Panc1 (cell line): ENCODE measurements around the gene CORO1C. TPM values are rescaled to one million over a fixed set of nuclear protein-coding genes. Genes with fewer than 3 reads are reported as not detected.
A peak's percentile ranks its signal among the peaks of the same experiment; 100 is the strongest.

ENCODE experiments used
- ATAC-seq: fragments of 200-7000 bp; cut with Tn5 transposase; 2 replicates; pipeline ENCODE4 v1.9.1; 2020; ENCODE audit warnings: mild to moderate bottlenecking, moderate library complexity
- BruUV-seq: library from RNA; stranded (reverse); fragments of 400-500 nt; replicated peaks from 2 replicates; lab custom pipeline; 2021; lab: Mats Ljungman, UMichigan
- CTCF ChIA-PET: fragments of 300-600 bp; sonication (Branson Sonifier 250); formaldehyde crosslinking; loops from one replicate; lab custom pipeline; 2022; ENCODE audit warnings: antibody characterized with exemption; lab: Charles Lee
- POLR2A ChIA-PET: fragments of 300-600 bp; sonication (Branson Sonifier 250); formaldehyde crosslinking; loops from one replicate; lab custom pipeline; 2022; ENCODE audit warnings: antibody characterized with exemption; lab: Charles Lee
- DNase-seq: peaks from one replicate; pipeline ENCODE4 v3.0.0-alpha.2; 2010; ENCODE audit warnings: low read depth, low spot score
- H3K27ac ChIP-seq: 2 replicates; pipeline ENCODE4 v1.5.1; 2011; ENCODE audit warnings: mild to moderate bottlenecking, low read length, inconsistent platforms
- H3K27me3 ChIP-seq: fragments of 200-500 bp; sonication (Bioruptor generic); 2 replicates; pipeline ENCODE4 v1.6.0; 2014; ENCODE audit warnings: low read length, inconsistent platforms; ENCODE audit not compliant: control insufficient read depth, insufficient read depth
- H3K36me3 ChIP-seq: fragments of 200-500 bp; sonication (Bioruptor generic); 2 replicates; pipeline ENCODE4 v1.5.1; 2014; ENCODE audit warnings: inconsistent platforms, mild to moderate bottlenecking, low read length, moderate library complexity; ENCODE audit not compliant: control insufficient read depth, insufficient read depth
- H3K4me1 ChIP-seq: 2 replicates; pipeline ENCODE4 v1.5.1; 2011; ENCODE audit warnings: inconsistent platforms, mild to moderate bottlenecking, low read length, moderate library complexity; ENCODE audit not compliant: control insufficient read depth, insufficient read depth
- H3K4me3 ChIP-seq, 2 experiments: 2 replicates each; pipeline ENCODE4 v1.5.1; 2011 to 2012; ENCODE audit warnings: low read depth in 2 of 2, low read length in 2 of 2, mild to moderate bottlenecking in 2 of 2, inconsistent platforms in 1 of 2, moderate library complexity in 1 of 2
- H3K9me3 ChIP-seq: fragments of 200-500 bp; sonication (Bioruptor generic); 2 replicates; pipeline ENCODE4 v1.5.1; 2014; ENCODE audit warnings: low read depth, mild to moderate bottlenecking, inconsistent platforms, low read length, moderate library complexity; ENCODE audit not compliant: control insufficient read depth, insufficient read depth
- POLR2AphosphoS5 ChIP-seq: IDR thresholded peaks from 2 replicates; pipeline ENCODE4 v1.6.1; 2012; ENCODE audit warnings: mild to moderate bottlenecking, low read depth, low read length, moderate library complexity
- REST ChIP-seq, 2 experiments: IDR thresholded peaks; 2 replicates each; pipeline ENCODE4 v1.6.1; 2011 to 2012; ENCODE audit warnings: low read depth in 2 of 2, control low read depth in 1 of 2, low read length in 1 of 2, mild to moderate bottlenecking in 1 of 2, moderate library complexity in 1 of 2; ENCODE audit not compliant: insufficient read depth in 1 of 2
- SIN3A ChIP-seq: IDR thresholded peaks from 2 replicates; pipeline ENCODE4 v1.6.1; 2012; ENCODE audit warnings: low read depth, mild to moderate bottlenecking, low read length, moderate library complexity, borderline replicate concordance; ENCODE audit not compliant: insufficient read depth
- TCF7L2 ChIP-seq: IDR thresholded peaks from 2 replicates; pipeline ENCODE4 v1.6.1; 2011; ENCODE audit warnings: mild to moderate bottlenecking, low read depth, low read length, inconsistent platforms
- in situ Hi-C: cut with HindIII; loops from 2 replicates; pipeline ENCODE4 v1.10.0; 2016; ENCODE audit warnings: low sequenced_read_pairs, low pct_unique_long_range_greater_than_20kb
- intact Hi-C: fragments of 100-400 bp; cut with micrococcal nuclease; formaldehyde crosslinking; loops from one replicate; pipeline ENCODE4 v1.10.0; 2022; ENCODE audit not compliant: unreplicated experiment
- total RNA-seq: library from RNA; stranded (reverse); gene quantifications from one replicate; pipeline ENCODE4 v1.2.1, GENCODE V29; 2021; ENCODE audit not compliant: unreplicated experiment
- TF ChIP-seq, protein P1 (sequence below): fragments of 450-650 bp; IDR thresholded peaks from 2 replicates; pipeline ENCODE4 v1.5.1; 2017; ENCODE audit warnings: mild to moderate bottlenecking

Gene CORO1C
- total RNA-seq, 1 experiment from 2014 or later: 165 TPM

GRCh38 chr12:108689314-108690190 lies 41.8 kb downstream of the CORO1C start:
- no TSS peak for BruUV-seq
- peaks cover 66% of the 10 kb centered on the region for H3K4me1 ChIP-seq
- in situ Hi-C loops (no loop called here), intact Hi-C loops (no loop called here)
- POLR2A ChIA-PET: no interaction called here
- no peaks in the 10 kb centered on the region for H3K27me3 ChIP-seq
- H3K9me3 ChIP-seq: no peaks in the 10 kb centered on the region
- CTCF ChIA-PET: no interaction called here
- peaks cover 3% of the 10 kb centered on the region; the same call in 1 of the 2 replicates for H3K36me3 ChIP-seq
- no peak overlapping the region for H3K4me3 ChIP-seq
- TF ChIP-seq, protein P1, sequence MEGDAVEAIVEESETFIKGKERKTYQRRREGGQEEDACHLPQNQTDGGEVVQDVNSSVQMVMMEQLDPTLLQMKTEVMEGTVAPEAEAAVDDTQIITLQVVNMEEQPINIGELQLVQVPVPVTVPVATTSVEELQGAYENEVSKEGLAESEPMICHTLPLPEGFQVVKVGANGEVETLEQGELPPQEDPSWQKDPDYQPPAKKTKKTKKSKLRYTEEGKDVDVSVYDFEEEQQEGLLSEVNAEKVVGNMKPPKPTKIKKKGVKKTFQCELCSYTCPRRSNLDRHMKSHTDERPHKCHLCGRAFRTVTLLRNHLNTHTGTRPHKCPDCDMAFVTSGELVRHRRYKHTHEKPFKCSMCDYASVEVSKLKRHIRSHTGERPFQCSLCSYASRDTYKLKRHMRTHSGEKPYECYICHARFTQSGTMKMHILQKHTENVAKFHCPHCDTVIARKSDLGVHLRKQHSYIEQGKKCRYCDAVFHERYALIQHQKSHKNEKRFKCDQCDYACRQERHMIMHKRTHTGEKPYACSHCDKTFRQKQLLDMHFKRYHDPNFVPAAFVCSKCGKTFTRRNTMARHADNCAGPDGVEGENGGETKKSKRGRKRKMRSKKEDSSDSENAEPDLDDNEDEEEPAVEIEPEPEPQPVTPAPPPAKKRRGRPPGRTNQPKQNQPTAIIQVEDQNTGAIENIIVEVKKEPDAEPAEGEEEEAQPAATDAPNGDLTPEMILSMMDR: no peak
- TF ChIP-seq POLR2AphosphoS5 (no peak), SIN3A (no peak), REST (IDR thresholded peaks at IDR 0.05; ENCODE audit: insufficient read depth in 1 of 2, low read depth in 2 of 2, low read length in 1 of 2) (no peak), TCF7L2 (no peak)
- DNase-seq (no peak), ATAC-seq (peak; percentile 42; the same call in 1 of the 2 replicates)
- peak overlapping the region; percentile 81 for H3K27ac ChIP-seq

GRCh38 chr12:108686780-108687179 lies 44.5 kb downstream of the CORO1C start:
- no TSS peak for BruUV-seq
- ChIA-PET POLR2A (no interaction called here), CTCF (no interaction called here)
- no peak for TF ChIP-seq TCF7L2
- TF ChIP-seq REST (IDR thresholded peaks at IDR 0.05; ENCODE audit: insufficient read depth in 1 of 2, low read depth in 2 of 2, low read length in 1 of 2): no peak
- no peak for TF ChIP-seq SIN3A
- no peak for TF ChIP-seq POLR2AphosphoS5
- TF ChIP-seq, protein P1: no peak
- H3K9me3 ChIP-seq: no peaks in the 10 kb centered on the region
- in situ Hi-C loops (no loop called here), intact Hi-C loops (no loop called here)
- no peaks in the 10 kb centered on the region for H3K27me3 ChIP-seq
- peak overlapping the region; percentile 29; the same call in 1 of the 2 replicates for H3K27ac ChIP-seq
- peaks cover 53% of the 10 kb centered on the region for H3K4me1 ChIP-seq
- no peak for DNase-seq
- H3K4me3 ChIP-seq: no peak overlapping the region
- no peak for ATAC-seq
- no peaks in the 10 kb centered on the region for H3K36me3 ChIP-seq
